HEK293T (cell line): ENCODE data around the gene ZFAND2B.

ENCODE experiments used
- CTCF ChIA-PET: fragments of 350-600 bp; formaldehyde crosslinking; extraction: SDS; loops from one replicate; lab custom pipeline; 2021; ENCODE audit warnings: antibody characterized with exemption, inconsistent platforms; lab: Yijun Ruan, JAX
- POLR2A ChIA-PET: fragments of 350-600 bp; formaldehyde crosslinking; extraction: SDS; loops from one replicate; lab custom pipeline; 2020; ENCODE audit warnings: antibody characterized with exemption, inconsistent platforms; lab: Yijun Ruan, JAX
- DNase-seq: peaks from one replicate; pipeline ENCODE4 v3.0.0; 2012; ENCODE audit warnings: mixed read lengths; ENCODE audit errors: extremely low spot score
- ARNT ChIP-seq: fragments of 450-650 bp; IDR thresholded peaks from 2 replicates; pipeline ENCODE4 v1.6.1; 2017; ENCODE audit warnings: mild to moderate bottlenecking
- BHLHE40 ChIP-seq: fragments of 450-650 bp; IDR thresholded peaks from 2 replicates; pipeline ENCODE4 v1.6.1; 2016; ENCODE audit warnings: mild to moderate bottlenecking, moderate library complexity, borderline replicate concordance
- CTBP1 ChIP-seq: fragments of 450-650 bp; IDR thresholded peaks from 2 replicates; pipeline ENCODE4 v1.6.1; 2016; ENCODE audit warnings: borderline replicate concordance
- ELF4 ChIP-seq: fragments of 450-650 bp; IDR thresholded peaks from 2 replicates; pipeline ENCODE4 v1.6.1; 2017; ENCODE audit warnings: antibody characterized with exemption
- FOXA1 ChIP-seq: fragments of 450-650 bp; IDR thresholded peaks from 2 replicates; pipeline ENCODE4 v1.6.1; 2016; ENCODE audit warnings: mild to moderate bottlenecking
- FOXK2 ChIP-seq: fragments of 450-650 bp; IDR thresholded peaks from 2 replicates; pipeline ENCODE4 v1.6.1; 2016; ENCODE audit warnings: mild to moderate bottlenecking
- FOXM1 ChIP-seq: fragments of 450-650 bp; IDR thresholded peaks from 2 replicates; pipeline ENCODE4 v1.6.1; 2017; ENCODE audit warnings: mild to moderate bottlenecking, borderline replicate concordance
- HDGF ChIP-seq: fragments of 450-650 bp; IDR thresholded peaks from 2 replicates; pipeline ENCODE4 v1.6.1; 2017; ENCODE audit warnings: antibody characterized with exemption, borderline replicate concordance
- L3MBTL2 ChIP-seq: fragments of 450-650 bp; conservative IDR thresholded peaks from 2 replicates; pipeline ENCODE4 v1.6.1; 2016; ENCODE audit warnings: mild to moderate bottlenecking
- LEF1 ChIP-seq: fragments of 450-650 bp; IDR thresholded peaks from 2 replicates; pipeline ENCODE4 v1.6.1; 2017; ENCODE audit warnings: mild to moderate bottlenecking, borderline replicate concordance
- NFRKB ChIP-seq: fragments of 450-650 bp; IDR thresholded peaks from 2 replicates; pipeline ENCODE4 v1.6.1; 2016; ENCODE audit warnings: mild to moderate bottlenecking, moderate library complexity
- SP1 ChIP-seq: fragments of 450-650 bp; IDR thresholded peaks from 2 replicates; pipeline ENCODE4 v1.6.1; 2017
- SUZ12 ChIP-seq: fragments of 450-650 bp; IDR thresholded peaks from 2 replicates; pipeline ENCODE4 v1.6.1; 2016; ENCODE audit warnings: mild to moderate bottlenecking
- TARDBP ChIP-seq: fragments of 450-650 bp; IDR thresholded peaks from 2 replicates; pipeline ENCODE4 v1.6.1; 2016
- ZNF384 ChIP-seq: fragments of 450-650 bp; IDR thresholded peaks from 2 replicates; pipeline ENCODE4 v1.6.1; 2016
- TF ChIP-seq, protein P1 (sequence below): fragments of 450-650 bp; IDR thresholded peaks from 2 replicates; pipeline ENCODE4 v1.6.1; 2016

ZFAND2B gene

GRCh38 chr2:219182331-219183150 is 24.0 kb upstream of the ZFAND2B start:
- ChIA-PET CTCF (no interaction called here), POLR2A (no interaction called here)
- no peak for TF ChIP-seq HDGF
- TF ChIP-seq CTBP1 = no peak
- no peak for TF ChIP-seq LEF1
- TF ChIP-seq L3MBTL2 = no peak
- TF ChIP-seq FOXA1 = no peak
- TF ChIP-seq BHLHE40 = no peak
- TF ChIP-seq ZNF384 = no peak
- no peak for DNase-seq

- ChIA-PET POLR2A (no interaction called here), CTCF (no interaction called here)
- no peak for DNase-seq
- TF ChIP-seq L3MBTL2 (no peak), FOXA1 (no peak)
Observed at GRCh38 chr2:219183151-219183772, 23.3 kb upstream of the ZFAND2B start.

DNA sequence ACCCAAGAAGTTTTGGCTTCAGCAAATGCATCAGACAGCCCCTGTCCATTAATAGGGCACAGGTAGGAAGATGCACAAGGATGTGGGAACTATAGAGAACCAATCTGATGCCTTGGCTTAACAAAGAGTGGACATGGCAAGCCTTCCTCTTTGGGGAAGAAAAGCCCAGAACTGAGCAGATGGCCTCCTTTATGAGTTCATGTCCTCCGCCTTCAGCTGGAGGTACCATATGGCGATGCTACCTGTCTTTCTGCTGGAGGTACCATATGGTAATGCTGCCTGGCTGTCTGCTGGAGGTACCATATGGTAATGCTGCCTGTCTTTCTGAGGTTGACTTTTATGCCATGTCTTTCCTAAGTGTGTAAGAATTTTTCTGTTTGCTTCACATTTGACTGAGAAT is 22.5 kb upstream of the ZFAND2B start:
- POLR2A ChIA-PET = no interaction called here
- no peak for DNase-seq
- TF ChIP-seq HDGF (no peak), FOXA1 (no peak)
- CTCF ChIA-PET = no interaction called here

DNA sequence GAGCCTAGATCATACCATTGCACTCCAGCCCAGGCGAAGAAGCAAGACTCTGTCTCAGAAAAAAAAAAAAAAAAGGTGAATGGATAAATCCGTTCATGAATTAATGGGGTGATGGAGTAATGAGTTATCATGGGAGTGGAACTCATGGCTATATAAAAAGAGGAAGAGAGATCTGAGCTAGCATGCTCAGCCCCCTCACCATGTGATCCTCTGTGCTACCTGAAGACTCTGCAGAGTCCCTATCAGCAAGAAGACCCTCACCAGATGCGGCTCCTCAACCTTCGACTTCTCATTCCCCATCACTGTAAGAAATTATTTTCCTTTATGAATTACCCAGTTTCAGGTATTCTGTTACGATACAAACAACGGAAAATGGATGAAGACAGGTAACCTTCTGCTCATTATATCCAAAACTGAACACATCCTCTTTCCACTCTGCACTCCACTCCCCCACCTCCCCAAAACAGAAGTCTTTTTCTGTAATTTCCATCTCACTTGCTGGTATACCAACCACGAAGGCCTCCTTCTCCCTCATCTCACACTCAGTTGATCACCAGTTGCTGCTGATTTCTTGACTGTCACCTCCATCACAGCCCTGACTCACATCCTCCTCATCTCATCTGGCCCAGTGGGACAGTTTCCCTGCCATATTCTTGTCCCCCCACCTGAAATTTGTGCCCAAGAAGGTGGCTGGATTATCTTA is 19.7 kb upstream of the ZFAND2B start:
- POLR2A ChIA-PET = no interaction called here
- no peak for DNase-seq
- TF ChIP-seq FOXA1 = no peak
- CTCF ChIA-PET = no interaction called here

DNA sequence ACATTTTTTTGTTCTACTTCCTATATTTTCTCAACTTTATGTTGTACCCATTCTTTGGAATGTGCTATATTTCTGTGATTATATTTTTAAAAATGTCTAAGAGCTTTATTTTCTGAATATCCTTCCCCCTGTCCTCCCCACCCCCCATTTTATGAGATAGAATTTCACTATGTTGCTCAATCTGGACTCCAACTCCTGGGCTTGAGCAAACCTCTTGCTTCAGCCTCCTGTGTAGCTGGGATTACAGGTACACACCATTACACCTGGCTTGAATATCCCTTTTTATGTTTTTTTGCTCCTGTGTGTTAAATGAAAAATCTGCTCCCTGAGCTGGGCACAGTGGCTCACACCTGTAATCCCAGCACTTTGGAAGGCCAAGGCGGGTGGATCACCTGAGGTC is 9.2 kb upstream of the ZFAND2B start:
- CTCF ChIA-PET = no interaction called here
- POLR2A ChIA-PET = no interaction called here
- TF ChIP-seq FOXM1 (no peak), NFRKB (no peak), SP1 (no peak), FOXA1 (no peak), BHLHE40 (no peak)
- no peak for DNase-seq

GRCh38 chr2:219198974-219199373 is 7.6 kb upstream of the ZFAND2B start:
- CTCF ChIA-PET = no interaction called here
- no peak for DNase-seq
- POLR2A ChIA-PET = interaction anchor here (1.3 kb wide), 1 partner anchor 95 kb away, joined by 4 read pairs; no protein-coding TSS in a partner anchor
- TF ChIP-seq L3MBTL2 (no peak), HDGF (no peak), ZNF384 (no peak), SP1 (no peak), LEF1 (no peak), TARDBP (no peak), CTBP1 (no peak), ELF4 (no peak), FOXK2 (no peak), BHLHE40 (no peak), FOXM1 (no peak), SUZ12 (no peak), ARNT (no peak), FOXA1 (no peak), NFRKB (no peak)
- TF ChIP-seq, protein P1, sequence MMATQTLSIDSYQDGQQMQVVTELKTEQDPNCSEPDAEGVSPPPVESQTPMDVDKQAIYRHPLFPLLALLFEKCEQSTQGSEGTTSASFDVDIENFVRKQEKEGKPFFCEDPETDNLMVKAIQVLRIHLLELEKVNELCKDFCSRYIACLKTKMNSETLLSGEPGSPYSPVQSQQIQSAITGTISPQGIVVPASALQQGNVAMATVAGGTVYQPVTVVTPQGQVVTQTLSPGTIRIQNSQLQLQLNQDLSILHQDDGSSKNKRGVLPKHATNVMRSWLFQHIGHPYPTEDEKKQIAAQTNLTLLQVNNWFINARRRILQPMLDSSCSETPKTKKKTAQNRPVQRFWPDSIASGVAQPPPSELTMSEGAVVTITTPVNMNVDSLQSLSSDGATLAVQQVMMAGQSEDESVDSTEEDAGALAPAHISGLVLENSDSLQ = no peak

DNA sequence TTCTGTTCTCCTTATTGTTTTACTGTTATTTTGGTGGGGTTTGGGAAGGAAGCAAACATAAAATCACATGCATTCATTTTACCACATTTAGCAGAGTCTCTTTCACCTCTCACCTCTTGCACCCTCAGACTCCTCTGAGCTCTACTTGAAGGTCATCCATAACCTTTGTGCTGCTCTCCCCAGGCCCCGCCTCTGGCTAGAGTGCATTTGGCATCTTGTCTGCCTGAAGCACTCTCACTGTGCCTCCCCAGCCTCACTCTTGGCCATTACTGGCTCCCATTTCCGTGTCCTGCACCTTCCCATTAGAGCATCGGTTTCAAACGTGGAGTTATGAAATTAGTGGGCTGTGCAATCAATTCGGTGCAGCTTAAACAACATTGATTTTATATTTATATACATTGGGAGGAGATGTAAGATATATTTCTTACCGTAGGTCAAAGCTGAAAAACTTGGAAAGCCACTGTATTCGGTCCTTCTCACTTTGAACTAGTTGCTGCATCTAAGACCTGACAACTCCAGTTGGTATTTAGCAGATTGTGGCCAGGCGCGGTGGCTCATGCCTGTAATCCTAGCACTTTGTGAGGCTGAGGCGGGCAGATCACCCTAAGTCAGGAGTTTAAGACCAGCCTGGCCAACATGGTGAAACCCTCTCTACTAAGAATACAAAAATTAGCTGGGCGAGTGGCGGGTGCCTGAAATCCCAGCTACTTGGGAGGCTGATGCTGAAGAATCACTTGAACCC is 6.9 kb upstream of the ZFAND2B start:
- CTCF ChIA-PET = no interaction called here
- no peak for TF ChIP-seq ARNT
- no peak for TF ChIP-seq SUZ12
- no peak for TF ChIP-seq NFRKB
- TF ChIP-seq ELF4 = no peak
- TF ChIP-seq HDGF = no peak
- TF ChIP-seq L3MBTL2 = no peak
- no peak for TF ChIP-seq FOXM1
- TF ChIP-seq, protein P1 = no peak
- no peak for TF ChIP-seq ZNF384
- TF ChIP-seq LEF1 = no peak
- no peak for TF ChIP-seq FOXA1
- TF ChIP-seq CTBP1 = no peak
- no peak for TF ChIP-seq FOXK2
- no peak for TF ChIP-seq TARDBP
- no peak for DNase-seq
- POLR2A ChIA-PET = interaction anchor here (1.2 to 1.3 kb wide), 2 partner anchors 23 to 95 kb away, joined by 4 read pairs; partner anchors contain the start of gene CNPPD1
